Measurements from ENCODE around the gene RPS13. TPM values are rescaled to one million over a fixed set of nuclear protein-coding genes. Genes with fewer than 3 reads are reported as not detected.
"Not testable (repeated sequence)": the region's sequence is repeated elsewhere in the genome, so short reads cannot be mapped to it uniquely, and the experiment has no call there.

RPS13 gene
- total and polyA plus RNA-seq, 4 donors: 652 to 1,941 (median 1,153) TPM

GRCh38 chr11:17102462-17102861, 25.0 kb upstream of the RPS13 start:
- H3K36me3 ChIP-seq (ENCODE audit: control insufficient read depth in 4 of 4, insufficient read depth in 4 of 4, low read length in 4 of 4): peaks cover 8 to 35% (median 21%) of the 10 kb centered on the region in 4 donors
- DNase-seq: no peak

GRCh38 chr11:17098658-17099057, 21.2 kb upstream of the RPS13 start:
- Histone ChIP-seq H3K4me1 (ENCODE audit: control insufficient read depth in 5 of 5, insufficient read depth in 5 of 5, low read length in 5 of 5) (no peaks in the 10 kb centered on the region), H3K27me3 (ENCODE audit: control insufficient read depth in 3 of 3, insufficient read depth in 3 of 3, low read length in 2 of 3) (no peaks in the 10 kb centered on the region), H3K4me3 (no peak overlapping the region), H3K36me3 (ENCODE audit: control insufficient read depth in 4 of 4, insufficient read depth in 4 of 4, low read length in 4 of 4) (peaks cover 8 to 33% (median 23%) of the 10 kb centered on the region in 4 donors), H3K9ac (ENCODE audit: insufficient read depth in 1 of 2, low read length in 2 of 2) (no peak overlapping the region), H3K9me3 (ENCODE audit: control insufficient read depth in 4 of 4, insufficient read depth in 3 of 4, low read length in 3 of 4) (no peaks in the 10 kb centered on the region), H3K27ac (ENCODE audit: low read depth in 1 of 2, low read length in 1 of 2) (no peak overlapping the region)
- ATAC-seq (ENCODE audit: insufficient read depth, low FRiP score): peak; percentile 27
- no peak for DNase-seq
- WGBS, 2 donors: 92 to 95% methylated on average over 6 of the region's 6 CpGs
- no peak for TF ChIP-seq CTCF (IDR thresholded peaks at IDR 0.05; ENCODE audit: control extremely low read depth, extremely low read depth)

More at GRCh38 chr11:17102462-17102861, 25.0 kb upstream of the RPS13 start:
- ATAC-seq (ENCODE audit: insufficient read depth, low FRiP score): no peak
- no peak overlapping the region for H3K4me3 ChIP-seq
- no peaks in the 10 kb centered on the region for H3K27me3 ChIP-seq (ENCODE audit: control insufficient read depth in 3 of 3, insufficient read depth in 3 of 3, low read length in 2 of 3)
- 91 to 93% methylated on average over 5 of the region's 5 CpGs for WGBS, 2 donors
- H3K9me3 ChIP-seq (ENCODE audit: control insufficient read depth in 4 of 4, insufficient read depth in 3 of 4, low read length in 3 of 4): no peaks in the 10 kb centered on the region
- no peak for TF ChIP-seq CTCF (IDR thresholded peaks at IDR 0.05; ENCODE audit: control extremely low read depth, extremely low read depth)
- no peak overlapping the region for H3K27ac ChIP-seq (ENCODE audit: low read depth in 1 of 2, low read length in 1 of 2)
- H3K4me1 ChIP-seq (ENCODE audit: control insufficient read depth in 5 of 5, insufficient read depth in 5 of 5, low read length in 5 of 5): no peaks in the 10 kb centered on the region
- H3K9ac ChIP-seq (ENCODE audit: insufficient read depth in 1 of 2, low read length in 2 of 2): no peak overlapping the region

GRCh38 chr11:17098038-17098437, 20.6 kb upstream of the RPS13 start:
- Histone ChIP-seq H3K4me3 (no peak overlapping the region), H3K9ac (ENCODE audit: insufficient read depth in 1 of 2, low read length in 2 of 2) (no peak overlapping the region), H3K27me3 (ENCODE audit: control insufficient read depth in 3 of 3, insufficient read depth in 3 of 3, low read length in 2 of 3) (no peaks in the 10 kb centered on the region), H3K27ac (ENCODE audit: low read depth in 1 of 2, low read length in 1 of 2) (no peak overlapping the region), H3K36me3 (ENCODE audit: control insufficient read depth in 4 of 4, insufficient read depth in 4 of 4, low read length in 4 of 4) (peaks cover 8 to 36% (median 23%) of the 10 kb centered on the region in 4 donors), H3K4me1 (ENCODE audit: control insufficient read depth in 5 of 5, insufficient read depth in 5 of 5, low read length in 5 of 5) (no peaks in the 10 kb centered on the region), H3K9me3 (ENCODE audit: control insufficient read depth in 4 of 4, insufficient read depth in 3 of 4, low read length in 3 of 4) (no peaks in the 10 kb centered on the region)
- no peak for TF ChIP-seq CTCF (IDR thresholded peaks at IDR 0.05; ENCODE audit: control extremely low read depth, extremely low read depth)
- DNase-seq: no peak
- ATAC-seq (ENCODE audit: insufficient read depth, low FRiP score): no peak
- WGBS, 2 donors: 85 to 94% methylated on average over 1 of the region's 1 CpG

GRCh38 chr11:17085976-17086375, 8.5 kb upstream of the RPS13 start:
- H3K27me3 ChIP-seq (ENCODE audit: control insufficient read depth in 3 of 3, insufficient read depth in 3 of 3, low read length in 2 of 3); DNase-seq; H3K4me3 ChIP-seq; H3K9ac ChIP-seq (ENCODE audit: insufficient read depth in 1 of 2, low read length in 2 of 2); H3K9me3 ChIP-seq (ENCODE audit: control insufficient read depth in 4 of 4, insufficient read depth in 3 of 4, low read length in 3 of 4); H3K27ac ChIP-seq (ENCODE audit: low read depth in 1 of 2, low read length in 1 of 2); ATAC-seq (ENCODE audit: insufficient read depth, low FRiP score); H3K4me1 ChIP-seq (ENCODE audit: control insufficient read depth in 5 of 5, insufficient read depth in 5 of 5, low read length in 5 of 5): not testable (repeated sequence)
- 87 to 94% methylated on average over 16 of the region's 16 CpGs for WGBS, 2 donors
- peaks cover 1 to 18% (median 11%) of the 10 kb centered on the region in 4 donors for H3K36me3 ChIP-seq (ENCODE audit: control insufficient read depth in 4 of 4, insufficient read depth in 4 of 4, low read length in 4 of 4)
